HFF-Myc (cell line): Measurements from ENCODE around the gene ZBTB17.

Experiments
- DNase-seq: peaks from one replicate; pipeline ENCODE4 v3.0.0-alpha.2; 2011; ENCODE audit warnings: low read depth; ENCODE audit errors: extremely low read depth
- H3K4me3 ChIP-seq: replicated peaks from 2 replicates; pipeline ENCODE4 v1.5.1; 2011; ENCODE audit warnings: low read depth, mild to moderate bottlenecking, control low read depth, low read length
- CTCF ChIP-seq: IDR thresholded peaks from 2 replicates; pipeline ENCODE4 v1.5.1; 2012; ENCODE audit warnings: mild to moderate bottlenecking, low read depth, low read length, control low read depth; ENCODE audit errors: missing control alignments

ZBTB17 gene

GRCh38 chr1:15969321-15969880 lies 6.5 kb downstream of the ZBTB17 start:
- DNase-seq, result no peak
- no peak overlapping the region for H3K4me3 ChIP-seq
- no peak for TF ChIP-seq CTCF

GRCh38 chr1:15968172-15968571 lies 7.7 kb downstream of the ZBTB17 start:
- no peak overlapping the region for H3K4me3 ChIP-seq

GRCh38 chr1:15966956-15967344 lies 9.0 kb downstream of the ZBTB17 start:
- DNase-seq, result no peak
- no peak overlapping the region for H3K4me3 ChIP-seq
- TF ChIP-seq CTCF, result no peak

More at GRCh38 chr1:15968172-15968571, 7.7 kb downstream of the ZBTB17 start:
- no peak for TF ChIP-seq CTCF
- no peak for DNase-seq

GRCh38 chr1:15966081-15966955 lies 9.6 kb downstream of the ZBTB17 start:
- DNase-seq, result no peak
- H3K4me3 ChIP-seq, result no peak overlapping the region
- TF ChIP-seq CTCF, result no peak

- no peak overlapping the region for H3K4me3 ChIP-seq
- no peak for TF ChIP-seq CTCF
- DNase-seq, result no peak
Observed at GRCh38 chr1:15965228-15965767, 10.6 kb downstream of the ZBTB17 start.

- no peak for TF ChIP-seq CTCF
- no peak for DNase-seq
- H3K4me3 ChIP-seq, result no peak overlapping the region
Observed at GRCh38 chr1:15963968-15964648, 11.8 kb downstream of the ZBTB17 start.
